Sigmoid colon (tissue), 3 donors: ENCODE measurements around the gene NDUFB11.

Experiments used
- POLR2A ChIP-seq, 2 donors: fragments of 450-650 bp; IDR thresholded peaks; one replicate each; pipeline ENCODE4 v1.6.1; 2016; ENCODE audit warnings: antibody characterized with exemption in 2 of 2, mild to moderate bottlenecking in 2 of 2, moderate library complexity in 2 of 2
- TF ChIP-seq, protein P1 (sequence below), 4 experiments: fragments of 450-650 bp in 3 of 4; fragments of 200-600 bp in 1 of 4; IDR thresholded peaks; one replicate each; pipeline ENCODE4 v1.5.1; 2016 to 2019; ENCODE audit warnings: antibody characterized with exemption in 4 of 4, mild to moderate bottlenecking in 3 of 4, moderate library complexity in 2 of 4

- TF ChIP-seq, protein P1, sequence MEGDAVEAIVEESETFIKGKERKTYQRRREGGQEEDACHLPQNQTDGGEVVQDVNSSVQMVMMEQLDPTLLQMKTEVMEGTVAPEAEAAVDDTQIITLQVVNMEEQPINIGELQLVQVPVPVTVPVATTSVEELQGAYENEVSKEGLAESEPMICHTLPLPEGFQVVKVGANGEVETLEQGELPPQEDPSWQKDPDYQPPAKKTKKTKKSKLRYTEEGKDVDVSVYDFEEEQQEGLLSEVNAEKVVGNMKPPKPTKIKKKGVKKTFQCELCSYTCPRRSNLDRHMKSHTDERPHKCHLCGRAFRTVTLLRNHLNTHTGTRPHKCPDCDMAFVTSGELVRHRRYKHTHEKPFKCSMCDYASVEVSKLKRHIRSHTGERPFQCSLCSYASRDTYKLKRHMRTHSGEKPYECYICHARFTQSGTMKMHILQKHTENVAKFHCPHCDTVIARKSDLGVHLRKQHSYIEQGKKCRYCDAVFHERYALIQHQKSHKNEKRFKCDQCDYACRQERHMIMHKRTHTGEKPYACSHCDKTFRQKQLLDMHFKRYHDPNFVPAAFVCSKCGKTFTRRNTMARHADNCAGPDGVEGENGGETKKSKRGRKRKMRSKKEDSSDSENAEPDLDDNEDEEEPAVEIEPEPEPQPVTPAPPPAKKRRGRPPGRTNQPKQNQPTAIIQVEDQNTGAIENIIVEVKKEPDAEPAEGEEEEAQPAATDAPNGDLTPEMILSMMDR (IDR thresholded peaks at IDR 0.05) = no peak
- no peak for TF ChIP-seq POLR2A (IDR thresholded peaks at IDR 0.05)
Measured at GRCh38 chrX:47174376-47174775, 29.9 kb upstream of the NDUFB11 start.
